NT2/D1 (cell line): ENCODE data around the gene PKD2.
"Not testable (repeated sequence)": the region's sequence is repeated elsewhere in the genome, so short reads cannot be mapped to it uniquely, and the experiment has no call there.

Experiments used
- DNase-seq: peaks from one replicate; pipeline ENCODE4 v3.0.0-alpha.2; 2011; ENCODE audit warnings: low read depth, low spot score
- H3K27me3 ChIP-seq: 2 replicates; pipeline ENCODE4 v1.6.0; 2011; ENCODE audit warnings: mild to moderate bottlenecking; ENCODE audit not compliant: insufficient read length, insufficient read depth
- H3K36me3 ChIP-seq: 2 replicates; pipeline ENCODE4 v1.6.1; 2011; ENCODE audit warnings: mild to moderate bottlenecking, low read length, mixed read lengths; ENCODE audit not compliant: insufficient read depth, insufficient read length
- H3K4me1 ChIP-seq: 2 replicates; pipeline ENCODE4 v1.5.1; 2011; ENCODE audit not compliant: insufficient read depth, insufficient read length
- H3K4me3 ChIP-seq: 2 replicates; pipeline ENCODE4 v1.5.1; 2011; ENCODE audit warnings: low read depth; ENCODE audit not compliant: insufficient read length
- H3K9ac ChIP-seq: 2 replicates; pipeline ENCODE4 v1.6.0; 2011; ENCODE audit warnings: low read depth; ENCODE audit not compliant: insufficient read length
- H3K9me3 ChIP-seq: 2 replicates; pipeline ENCODE4 v1.5.1; 2011; ENCODE audit warnings: mild to moderate bottlenecking, low read length; ENCODE audit not compliant: insufficient read depth
- SUZ12 ChIP-seq: IDR thresholded peaks from 2 replicates; pipeline ENCODE4 v1.6.1; 2011; ENCODE audit not compliant: insufficient read length, insufficient read depth; ENCODE audit errors: extremely low read depth
- YY1 ChIP-seq: IDR thresholded peaks from 2 replicates; pipeline ENCODE4 v1.6.1; 2011; ENCODE audit not compliant: insufficient read length, insufficient read depth
- ZNF274 ChIP-seq: IDR thresholded peaks from 2 replicates; pipeline ENCODE4 v1.6.1; 2011; ENCODE audit warnings: mild to moderate bottlenecking, low read depth, low read length

PKD2 gene

GRCh38 chr4:88119943-88120342 lies 112.5 kb downstream of the PKD2 start:
- TF ChIP-seq ZNF274 (no peak), SUZ12 (no peak), YY1 (no peak)
- H3K9me3 ChIP-seq: peaks cover 37% of the 10 kb centered on the region
- H3K27me3 ChIP-seq: no peaks in the 10 kb centered on the region
- no peak overlapping the region for H3K4me3 ChIP-seq
- no peak for DNase-seq
- no peak overlapping the region for H3K9ac ChIP-seq
- H3K4me1 ChIP-seq: peaks cover 5% of the 10 kb centered on the region
- no peaks in the 10 kb centered on the region for H3K36me3 ChIP-seq

- H3K9me3 ChIP-seq: peaks cover 37% of the 10 kb centered on the region
- H3K27me3 ChIP-seq, H3K4me1 ChIP-seq, H3K4me3 ChIP-seq, H3K36me3 ChIP-seq, H3K9ac ChIP-seq, DNase-seq: not testable (repeated sequence)
Measured at GRCh38 chr4:88122260-88122659, 114.8 kb downstream of the PKD2 start.
